Chondrocyte (in vitro differentiated cells): ENCODE measurements around the gene TMEM178B. TPM values are rescaled to one million over a fixed set of nuclear protein-coding genes. Genes with fewer than 3 reads are reported as not detected.

Experiments used
- DNase-seq: peaks from one replicate; pipeline ENCODE4 v3.0.0; 2021; ENCODE audit warnings: mixed read lengths, low spot score
- H3K27ac Mint-ChIP-seq: one replicate; pipeline ENCODE4 v1.8.0; 2021; ENCODE audit warnings: mild to moderate bottlenecking, moderate library complexity, mixed read lengths; ENCODE audit not compliant: unreplicated experiment
- H3K27me3 Mint-ChIP-seq: 2 replicates; pipeline ENCODE4 v1.8.0; 2021; ENCODE audit warnings: low read depth, mixed read lengths
- H3K36me3 Mint-ChIP-seq: 2 replicates; pipeline ENCODE4 v1.8.0; 2021; ENCODE audit warnings: low read depth, mixed read lengths
- H3K4me1 Mint-ChIP-seq: 2 replicates; pipeline ENCODE4 v1.8.0; 2021; ENCODE audit warnings: low read depth, mild to moderate bottlenecking, mixed read lengths
- H3K4me3 Mint-ChIP-seq: one replicate; pipeline ENCODE4 v1.8.0; 2021; ENCODE audit warnings: mild to moderate bottlenecking, moderate library complexity, mixed read lengths; ENCODE audit not compliant: unreplicated experiment
- H3K9me3 Mint-ChIP-seq: 2 replicates; pipeline ENCODE4 v1.8.0; 2021; ENCODE audit warnings: low read depth, mixed read lengths
- CTCF ChIP-seq: fragments of 200-600 bp; sonication (generic); IDR thresholded peaks from 2 replicates; pipeline ENCODE4 v1.5.0; 2021; ENCODE audit warnings: antibody characterized with exemption, mild to moderate bottlenecking, moderate library complexity
- total RNA-seq: library from RNA; stranded (reverse); gene quantifications from 3 replicates; pipeline ENCODE4 v1.2.1, GENCODE V29; 2021

The TMEM178B gene
- total RNA-seq, 1 donor from 2014 or later = 0.92 TPM

GRCh38 chr7:141119187-141119586, 45.3 kb downstream of the TMEM178B start:
- no peak overlapping the region for H3K27ac Mint-ChIP-seq

GRCh38 chr7:141122736-141123135, 48.9 kb downstream of the TMEM178B start:
- peaks cover 7% of the 10 kb centered on the region for H3K27me3 Mint-ChIP-seq

More at GRCh38 chr7:141119187-141119586, 45.3 kb downstream of the TMEM178B start:
- no peak overlapping the region for H3K4me3 Mint-ChIP-seq
- no peaks in the 10 kb centered on the region for H3K36me3 Mint-ChIP-seq
- H3K4me1 Mint-ChIP-seq = no peaks in the 10 kb centered on the region
- no peak for DNase-seq
- no peak for TF ChIP-seq CTCF
- peaks cover 7% of the 10 kb centered on the region for H3K27me3 Mint-ChIP-seq
- no peaks in the 10 kb centered on the region for H3K9me3 Mint-ChIP-seq

GRCh38 chr7:141123522-141123921, 49.7 kb downstream of the TMEM178B start:
- Mint-ChIP-seq H3K9me3 (no peaks in the 10 kb centered on the region), H3K27ac (no peak overlapping the region), H3K27me3 (peaks cover 7% of the 10 kb centered on the region), H3K36me3 (no peaks in the 10 kb centered on the region), H3K4me1 (no peaks in the 10 kb centered on the region), H3K4me3 (no peak overlapping the region)
- no peak for TF ChIP-seq CTCF
- DNase-seq = no peak

More at GRCh38 chr7:141122736-141123135, 48.9 kb downstream of the TMEM178B start:
- no peaks in the 10 kb centered on the region for H3K9me3 Mint-ChIP-seq
- H3K4me3 Mint-ChIP-seq = no peak overlapping the region
- no peak overlapping the region for H3K27ac Mint-ChIP-seq
- TF ChIP-seq CTCF = no peak
- H3K4me1 Mint-ChIP-seq = no peaks in the 10 kb centered on the region
- H3K36me3 Mint-ChIP-seq = no peaks in the 10 kb centered on the region
- no peak for DNase-seq

GRCh38 chr7:141126107-141126506, 52.2 kb downstream of the TMEM178B start:
- peaks cover 8% of the 10 kb centered on the region for H3K27me3 Mint-ChIP-seq
- no peak overlapping the region for H3K4me3 Mint-ChIP-seq
- no peaks in the 10 kb centered on the region for H3K36me3 Mint-ChIP-seq
- no peak overlapping the region for H3K27ac Mint-ChIP-seq
- no peak for TF ChIP-seq CTCF
- H3K4me1 Mint-ChIP-seq = no peaks in the 10 kb centered on the region
- DNase-seq = no peak
- H3K9me3 Mint-ChIP-seq = no peaks in the 10 kb centered on the region

GRCh38 chr7:141128506-141128905, 54.6 kb downstream of the TMEM178B start:
- H3K27me3 Mint-ChIP-seq = peaks cover 5% of the 10 kb centered on the region
- DNase-seq = no peak
- peaks cover 6% of the 10 kb centered on the region for H3K9me3 Mint-ChIP-seq
- no peaks in the 10 kb centered on the region for H3K4me1 Mint-ChIP-seq
- TF ChIP-seq CTCF = no peak
- no peaks in the 10 kb centered on the region for H3K36me3 Mint-ChIP-seq
- H3K4me3 Mint-ChIP-seq = no peak overlapping the region
- no peak overlapping the region for H3K27ac Mint-ChIP-seq
